CD4-positive, alpha-beta T cell treated with Interleukin-17A for 4 hours (primary cell): ENCODE results near the gene RPS15A.
A peak's percentile ranks its signal among the peaks of the same experiment; 100 is the strongest.
"Not testable (repeated sequence)": the region's sequence is repeated elsewhere in the genome, so short reads cannot be mapped to it uniquely, and the experiment has no call there.

ENCODE experiments used
- DNase-seq: peaks from one replicate; pipeline ENCODE4 v3.0.0-alpha.2; 2020; ENCODE audit warnings: mixed read lengths

RPS15A gene

DNA sequence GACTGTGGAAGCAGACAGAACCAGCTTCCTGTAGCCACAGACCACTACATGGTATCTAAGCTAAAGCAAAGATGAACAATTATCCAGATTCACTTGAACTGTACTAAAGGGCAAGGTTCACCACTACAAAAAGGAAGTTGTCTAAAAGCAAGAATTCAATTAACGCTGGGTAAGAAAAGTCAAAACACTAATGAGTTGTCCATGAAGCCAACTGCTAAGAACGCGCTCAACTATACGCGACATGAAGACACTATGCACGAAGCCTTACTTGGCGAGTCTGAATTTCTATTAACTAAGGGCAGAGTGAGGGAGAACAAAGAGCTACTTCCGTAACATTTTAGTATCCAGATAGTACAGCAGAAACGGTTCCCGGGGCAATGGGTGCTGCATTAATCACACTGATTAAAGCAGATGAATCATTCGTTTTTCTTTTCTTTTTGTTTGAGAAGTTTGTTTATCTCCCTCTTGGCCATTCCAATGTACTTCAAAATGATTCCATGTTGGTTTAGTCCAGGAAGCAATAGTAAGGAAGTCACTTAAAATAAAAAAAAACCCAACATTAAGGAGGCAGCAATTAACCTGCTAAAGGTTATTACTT lies 2.8 kb upstream of the RPS15A start:
- no peak for DNase-seq

GRCh38 chr16:18789515-18789849 lies 652 bp downstream of the RPS15A start:
- no peak for DNase-seq

GRCh38 chr16:18788828-18789514 lies 1.2 kb downstream of the RPS15A start:
- DNase-seq, result no peak

- DNase-seq, result no peak
These were observed 5.1 kb downstream of the RPS15A start for GRCh38 chr16:18784917-18785623.

GRCh38 chr16:18783430-18784341 lies 6.4 kb downstream of the RPS15A start:
- no peak for DNase-seq

DNA sequence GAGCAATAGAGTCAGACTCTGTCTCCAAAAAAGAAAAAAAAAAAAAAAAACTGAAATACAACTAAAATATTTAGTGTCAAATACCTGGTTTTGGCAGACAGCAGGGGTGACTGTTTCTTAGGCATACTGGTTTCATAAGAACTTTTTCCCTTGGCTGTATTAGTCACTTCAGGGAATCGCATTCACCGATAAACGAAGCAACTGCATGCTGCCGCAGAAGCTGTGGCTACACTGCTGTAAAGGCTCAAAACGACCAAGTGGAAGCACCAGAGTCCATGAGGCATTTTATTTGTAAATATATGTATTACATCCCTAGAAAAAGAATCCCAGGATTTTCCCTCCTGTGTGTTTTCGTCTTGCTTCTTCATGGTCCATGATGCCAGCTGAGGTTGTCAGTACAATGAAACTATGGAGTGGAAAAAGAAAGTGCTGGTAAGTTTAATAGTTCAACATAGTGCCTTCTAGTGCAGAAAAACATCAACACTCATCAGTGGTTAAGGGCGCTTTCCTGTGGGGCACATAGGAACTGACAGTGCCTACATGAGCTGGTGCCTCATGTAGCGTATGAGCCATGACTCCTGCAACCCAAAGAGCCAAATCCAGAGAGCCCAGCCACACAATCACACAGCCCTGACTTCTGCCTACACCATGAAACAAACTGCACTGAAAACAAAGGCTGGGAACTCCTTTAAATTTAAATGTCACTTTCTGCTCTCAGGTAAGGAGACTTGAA lies 7.3 kb downstream of the RPS15A start:
- no peak for DNase-seq

DNA sequence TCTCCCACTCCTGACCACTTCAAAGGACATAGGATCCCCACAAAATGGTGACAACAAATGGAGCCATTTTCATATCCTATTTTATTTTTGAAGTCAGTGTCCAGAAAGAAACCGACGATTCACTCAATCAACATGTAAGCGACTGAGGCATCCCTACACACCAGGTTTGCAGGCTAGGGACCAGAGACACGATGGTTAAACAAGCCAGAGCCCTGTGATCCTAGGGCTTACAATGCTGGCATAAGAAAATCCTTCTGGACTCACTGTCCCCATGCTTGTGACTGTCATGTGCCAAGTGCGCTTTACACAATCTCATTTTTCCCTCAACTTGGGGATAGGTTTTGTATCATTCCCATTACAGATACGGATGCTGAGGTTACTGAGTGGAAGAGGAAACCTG lies 8.9 kb downstream of the RPS15A start:
- not testable (repeated sequence) for DNase-seq

GRCh38 chr16:18780460-18781026 lies 9.6 kb downstream of the RPS15A start:
- not testable (repeated sequence) for DNase-seq

DNA sequence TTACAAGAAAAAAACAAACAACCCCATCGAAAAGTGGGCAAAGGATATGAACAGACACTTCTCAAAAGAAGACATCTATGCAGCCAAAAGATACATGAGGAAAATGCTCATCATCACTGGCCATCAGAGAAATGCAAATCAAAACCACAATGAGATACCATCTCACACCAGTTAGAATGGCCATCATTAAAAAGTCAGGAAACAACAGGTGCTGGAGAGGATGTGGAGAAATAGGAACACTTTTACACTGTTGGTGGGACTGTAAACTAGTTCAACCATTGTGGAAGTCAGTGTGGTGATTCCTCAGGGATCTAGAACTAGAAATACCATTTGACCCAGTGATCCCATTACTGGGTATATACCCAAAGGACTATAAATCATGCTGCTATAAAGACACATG lies 12.5 kb downstream of the RPS15A start:
- not testable (repeated sequence) for DNase-seq

DNA sequence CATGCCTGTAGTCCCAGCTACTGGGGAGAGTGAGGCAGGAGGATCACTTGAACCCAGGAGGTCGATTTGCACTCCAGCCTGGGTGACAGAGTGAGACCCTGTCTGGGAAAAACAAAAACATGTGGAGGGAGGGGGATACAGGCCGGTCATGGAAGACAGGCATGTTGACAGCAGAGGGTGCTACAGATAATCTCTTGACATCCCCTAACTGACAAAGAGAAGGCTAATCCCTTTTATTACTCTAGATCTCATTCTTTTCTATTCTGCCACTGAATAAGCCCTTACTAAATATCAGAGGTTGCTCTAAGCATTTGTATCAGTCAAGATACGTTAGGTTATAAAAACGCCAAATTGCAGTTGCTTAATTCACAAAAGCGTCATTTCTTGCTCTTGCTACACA lies 13.8 kb downstream of the RPS15A start:
- not testable (repeated sequence) for DNase-seq

GRCh38 chr16:18774651-18775050 lies 15.5 kb downstream of the RPS15A start:
- DNase-seq, result not testable (repeated sequence)

DNA sequence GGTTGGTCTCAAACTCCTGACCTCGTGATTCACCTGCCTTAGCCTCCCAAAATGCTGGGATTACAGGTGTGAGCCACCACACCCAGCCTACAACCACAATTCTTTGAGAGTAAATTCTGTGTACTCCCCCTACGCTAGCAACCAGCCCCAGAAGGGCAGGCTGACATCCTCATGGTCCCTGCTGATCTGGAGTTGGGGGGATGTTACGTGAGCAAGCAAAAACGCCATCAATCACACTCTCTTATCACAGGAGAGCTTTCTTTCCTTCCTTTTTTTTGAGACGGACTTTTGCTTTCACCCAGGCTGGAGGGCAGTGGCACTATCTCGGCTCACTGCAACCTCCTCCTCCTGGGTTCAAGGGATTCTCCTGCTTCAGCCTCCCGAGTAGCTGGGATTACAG lies 18.0 kb downstream of the RPS15A start:
- DNase-seq, result not testable (repeated sequence)

- DNase-seq, result not testable (repeated sequence)
These were observed 19.7 kb downstream of the RPS15A start for GRCh38 chr16:18770336-18770962.

GRCh38 chr16:18767217-18767616 lies 22.9 kb downstream of the RPS15A start:
- not testable (repeated sequence) for DNase-seq

DNA sequence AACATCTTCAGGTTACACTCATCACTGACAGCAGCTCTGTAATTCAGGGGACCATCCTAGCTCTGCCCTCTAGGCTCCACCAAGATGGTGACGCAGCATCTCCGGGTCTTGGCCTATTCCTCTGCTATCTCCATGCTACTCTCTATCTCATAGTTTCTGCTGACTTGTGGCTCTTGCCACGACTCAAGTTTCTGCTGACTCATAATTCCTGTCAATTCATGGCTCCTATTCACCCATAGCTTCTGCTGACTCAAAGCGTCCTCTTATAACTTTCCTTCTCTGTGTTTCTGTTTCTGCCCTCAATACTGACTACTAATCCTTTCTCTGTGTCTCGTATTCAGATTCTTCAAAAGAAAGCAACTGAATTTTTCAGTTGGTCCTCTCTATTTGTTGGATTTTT lies 27.4 kb downstream of the RPS15A start:
- DNase-seq, result not testable (repeated sequence)

DNA sequence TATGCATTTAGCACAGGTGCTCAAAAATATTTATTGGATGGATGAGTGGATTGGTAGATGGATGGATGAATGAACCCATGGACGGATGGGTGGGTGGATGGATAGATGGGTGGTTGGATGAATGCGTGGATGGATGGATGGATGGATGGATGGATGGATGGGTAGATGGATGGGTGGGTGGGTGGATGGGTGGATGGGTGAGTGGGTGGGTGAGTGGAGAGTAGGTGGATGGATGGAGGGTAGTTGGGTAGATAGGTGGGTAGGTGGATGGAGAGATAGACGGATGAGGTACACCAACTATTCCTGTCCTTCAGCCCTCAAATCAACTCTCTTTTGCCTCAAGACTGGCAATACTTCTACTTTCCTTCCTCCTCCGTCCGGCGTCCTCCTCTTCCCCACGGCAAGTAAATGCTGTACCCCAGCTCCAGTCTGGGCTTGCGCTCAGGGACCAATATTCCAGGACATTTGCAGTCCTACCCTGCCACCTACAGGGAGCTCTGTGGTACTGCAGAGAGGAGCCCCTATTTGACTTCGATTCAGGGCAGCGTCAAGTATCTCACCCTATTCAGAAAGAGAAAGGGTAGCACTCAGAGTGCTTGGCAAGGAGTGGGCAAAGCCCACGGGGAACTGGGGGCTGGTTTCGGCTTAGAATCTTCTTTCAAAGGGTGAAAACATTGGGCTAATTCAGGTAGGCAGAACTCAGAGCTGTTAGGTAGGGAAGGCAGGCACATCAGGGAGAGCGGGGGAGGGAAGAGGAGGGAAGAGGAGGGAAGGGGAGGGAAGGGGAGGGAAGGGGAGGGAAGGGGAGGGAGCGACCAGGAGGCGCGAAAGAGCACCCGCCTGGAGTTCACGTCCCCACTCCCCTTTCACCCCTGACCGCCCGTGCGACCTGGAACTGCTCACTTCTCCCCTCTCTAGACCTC lies 30.3 kb downstream of the RPS15A start:
- peak; percentile 16 for DNase-seq

- DNase-seq, result not testable (repeated sequence)
These were observed 32.0 kb downstream of the RPS15A start for GRCh38 chr16:18757960-18758660.

GRCh38 chr16:18756639-18757038 lies 33.5 kb downstream of the RPS15A start:
- peak; percentile 5 for DNase-seq

DNA sequence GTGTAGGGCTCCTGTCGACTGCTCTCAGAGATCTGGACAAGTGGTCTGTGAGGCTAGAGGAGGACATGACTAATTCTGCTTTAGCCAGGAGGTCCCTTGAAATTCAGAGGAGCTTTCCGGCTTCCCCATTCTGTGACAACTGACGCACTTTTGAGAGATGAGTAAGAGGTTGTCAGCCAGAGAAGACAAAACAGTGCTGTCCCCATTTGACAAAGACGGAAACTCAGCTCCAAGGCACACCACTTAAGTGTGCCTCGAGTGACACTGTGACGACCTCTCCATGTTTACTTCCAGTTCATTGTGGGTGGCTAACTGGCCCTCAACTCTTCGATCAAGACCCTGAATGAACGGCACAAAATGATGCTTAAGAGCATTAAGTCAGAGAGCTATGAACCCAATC lies 47.3 kb downstream of the RPS15A start:
- not testable (repeated sequence) for DNase-seq

DNA sequence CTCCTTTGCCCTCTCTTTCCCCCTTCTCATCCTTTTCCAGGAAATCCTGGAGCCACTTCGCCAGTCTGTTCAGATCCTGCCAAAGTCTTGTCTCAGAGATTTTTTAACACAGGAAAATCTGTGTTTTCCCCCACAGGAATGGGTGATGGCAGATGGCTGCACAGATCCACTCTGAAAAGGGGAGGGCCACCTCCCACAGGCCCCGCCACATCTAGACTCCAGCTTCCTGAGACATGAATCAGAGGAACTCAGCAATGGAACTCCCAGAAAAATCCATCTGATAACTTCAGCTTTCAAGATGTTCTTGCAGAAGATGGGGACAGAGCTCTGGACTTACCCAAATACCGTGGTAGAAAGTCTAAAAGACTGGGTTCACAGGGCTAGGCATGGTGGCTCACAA lies 50.1 kb downstream of the RPS15A start:
- DNase-seq, result not testable (repeated sequence)
